ENCODE data around the gene BAIAP2L1.

The BAIAP2L1 gene

DNA sequence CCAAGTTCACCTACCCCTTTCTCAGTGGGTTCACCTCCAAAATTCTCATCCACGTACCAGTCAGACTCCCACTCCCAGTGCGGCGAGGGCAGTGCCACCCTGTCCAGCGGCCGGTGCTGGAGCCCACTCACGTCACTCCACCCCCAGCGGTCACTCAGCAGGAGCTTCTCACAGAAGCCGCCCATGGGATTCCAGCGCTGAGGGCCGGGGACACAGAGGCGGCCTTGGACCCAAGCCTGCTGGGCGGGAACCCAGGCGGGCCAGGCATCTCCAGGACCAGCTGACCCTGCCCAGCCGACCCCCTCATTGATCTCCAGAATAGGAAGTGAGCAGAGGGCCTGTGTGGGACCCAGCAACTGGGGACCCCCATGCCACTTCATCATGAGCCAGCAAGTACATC, 156.0 kb downstream of the BAIAP2L1 start:
- in situ Hi-C loops (cut with HindIII; ENCODE audit: low sequenced_read_pairs), result no loop called here

DNA sequence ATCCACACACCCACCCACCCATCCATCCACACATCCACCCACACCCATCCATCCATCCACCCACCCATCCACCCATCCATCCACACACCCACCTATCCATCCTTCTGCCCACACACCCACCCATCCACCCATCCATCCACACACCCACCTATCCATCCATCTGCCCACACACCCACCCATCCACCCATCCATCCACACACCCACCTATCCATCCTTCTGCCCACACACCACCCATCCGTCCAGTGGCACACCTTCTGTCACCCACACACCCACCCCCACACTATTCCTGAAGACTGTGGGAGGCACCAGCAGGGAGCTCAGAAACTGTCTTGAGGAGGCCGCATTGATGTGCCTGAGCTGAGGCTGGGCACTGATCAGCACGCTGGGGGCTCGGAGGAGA, 158.0 kb downstream of the BAIAP2L1 start:
- in situ Hi-C loops (cut with HindIII; ENCODE audit: low sequenced_read_pairs), result no loop called here

GRCh38 chr7:98242342-98242741, 158.5 kb downstream of the BAIAP2L1 start:
- in situ Hi-C loops (cut with HindIII; ENCODE audit: low sequenced_read_pairs), result no loop called here

DNA sequence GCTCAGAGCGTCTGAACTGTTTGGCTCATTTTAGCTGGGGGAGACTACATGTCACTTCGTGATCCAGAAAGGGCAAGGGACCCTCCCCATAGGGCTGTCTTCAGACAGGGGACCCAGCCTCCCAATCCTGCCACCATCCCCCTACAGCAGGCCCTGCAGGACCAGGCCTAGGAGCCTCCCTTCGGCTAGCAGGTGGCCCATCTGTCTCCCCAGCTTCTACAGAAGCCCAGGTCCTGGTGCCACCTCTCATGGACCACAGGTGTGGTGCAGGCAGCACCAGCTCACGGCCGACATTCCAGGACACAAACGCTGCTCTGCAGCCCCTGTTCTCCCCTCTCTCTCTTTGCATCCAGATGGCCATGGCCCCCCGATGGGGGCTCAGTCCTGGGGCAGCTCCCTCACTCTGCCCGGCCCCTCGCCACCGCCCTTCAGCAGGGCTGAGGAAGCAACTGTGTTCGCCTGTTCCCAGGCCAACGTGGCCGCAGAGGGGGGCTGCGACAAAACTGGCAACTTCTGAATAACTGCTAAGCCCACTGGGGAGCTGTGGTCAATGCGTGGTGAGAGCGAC, 159.1 kb downstream of the BAIAP2L1 start:
- in situ Hi-C loops (cut with HindIII; ENCODE audit: low sequenced_read_pairs), result no loop called here

All from DLD1 (cell line).